NCI-H510A treated with DMSO at 0.1 percent for 48 hours (cell line): ENCODE measurements around the gene C9.
"Not testable (repeated sequence)": the region's sequence is repeated elsewhere in the genome, so short reads cannot be mapped to it uniquely, and the experiment has no call there.

Source experiments
- DNase-seq: peaks from one replicate; lab custom pipeline; 2025; lab: John Stamatoyannopoulos, UW

The C9 gene

DNA sequence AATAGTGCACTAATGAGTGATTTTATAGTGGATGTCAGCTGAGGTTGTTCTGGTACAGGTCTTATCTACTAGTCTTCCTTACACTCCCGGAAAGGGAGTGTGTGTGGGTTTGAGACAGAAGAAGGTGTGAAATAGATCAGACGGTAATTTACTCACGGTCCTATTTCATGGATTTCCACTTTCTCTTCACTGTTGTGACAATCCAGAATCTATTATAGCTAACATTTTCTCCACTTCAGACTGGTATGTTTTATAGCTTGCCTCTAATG, 7.0 kb upstream of the C9 start:
- DNase-seq: no peak

DNA sequence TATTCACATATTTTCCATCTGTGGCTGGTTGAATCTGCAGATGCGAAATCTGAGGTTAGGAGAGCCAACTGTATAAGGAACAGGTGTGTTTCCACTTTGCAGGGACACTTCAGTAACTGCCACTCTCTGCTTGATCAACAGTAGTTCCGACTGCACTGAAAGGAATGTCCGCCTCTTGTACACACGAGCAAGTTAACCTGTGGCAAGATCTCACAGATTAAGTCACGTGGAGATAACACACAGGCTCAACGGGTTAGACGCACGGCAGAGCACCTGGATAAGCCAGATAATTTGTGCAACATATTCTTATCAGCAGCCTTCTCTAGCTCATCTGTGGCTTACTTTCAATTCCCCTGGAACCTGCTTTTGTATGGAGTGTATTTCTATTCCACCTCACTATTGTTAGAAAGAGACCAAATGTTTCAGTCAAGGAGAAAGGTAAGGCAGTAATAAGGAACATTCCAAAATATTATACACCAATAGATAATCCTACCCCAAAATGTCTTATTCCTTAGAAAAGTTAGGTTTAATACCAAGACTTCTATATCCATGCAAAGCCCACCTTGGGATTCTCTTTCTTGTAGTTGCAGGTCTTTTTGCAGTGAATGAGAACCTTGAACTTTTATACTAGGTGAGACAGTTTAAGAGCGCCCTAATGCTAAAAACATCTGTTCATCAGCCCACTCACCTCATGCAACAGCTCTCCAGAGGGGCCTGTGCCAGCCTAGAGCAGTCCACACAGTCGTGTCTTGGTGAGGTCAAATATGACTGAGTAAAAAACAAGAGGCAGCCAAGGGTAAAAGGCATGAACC, 6.5 kb upstream of the C9 start:
- no peak for DNase-seq

DNA sequence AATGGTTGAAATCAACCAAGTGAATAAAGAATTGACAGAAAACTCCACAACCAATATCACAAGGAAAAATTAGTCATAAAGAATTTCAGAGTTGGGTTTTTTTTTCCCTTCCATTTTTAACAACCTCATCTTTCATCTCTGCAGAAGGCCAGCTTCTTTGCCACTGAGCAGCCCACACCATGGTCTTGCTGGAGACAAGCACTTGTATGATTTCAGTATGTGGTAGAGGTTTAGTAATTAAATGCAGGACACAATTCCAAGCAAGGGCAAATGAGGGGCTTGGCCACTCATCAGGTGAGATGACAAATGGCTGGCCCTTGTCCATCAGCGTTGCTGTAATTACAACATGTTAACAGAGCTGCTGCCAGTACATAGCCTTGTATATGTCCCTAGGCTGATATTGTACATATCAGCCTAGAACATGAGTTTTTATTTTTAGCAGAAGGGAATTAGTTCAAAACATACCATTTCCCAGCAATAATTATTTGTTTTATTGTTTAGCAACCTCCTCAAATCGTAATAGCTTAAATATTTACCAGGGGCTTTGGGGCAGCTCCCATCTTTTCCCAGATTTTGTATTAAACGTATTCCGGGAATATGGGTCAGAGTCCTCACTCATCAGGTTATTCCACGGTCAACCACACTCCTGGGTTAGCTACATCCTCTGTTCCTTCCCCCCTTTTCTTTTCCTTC, 5.0 kb upstream of the C9 start:
- DNase-seq: no peak

DNA sequence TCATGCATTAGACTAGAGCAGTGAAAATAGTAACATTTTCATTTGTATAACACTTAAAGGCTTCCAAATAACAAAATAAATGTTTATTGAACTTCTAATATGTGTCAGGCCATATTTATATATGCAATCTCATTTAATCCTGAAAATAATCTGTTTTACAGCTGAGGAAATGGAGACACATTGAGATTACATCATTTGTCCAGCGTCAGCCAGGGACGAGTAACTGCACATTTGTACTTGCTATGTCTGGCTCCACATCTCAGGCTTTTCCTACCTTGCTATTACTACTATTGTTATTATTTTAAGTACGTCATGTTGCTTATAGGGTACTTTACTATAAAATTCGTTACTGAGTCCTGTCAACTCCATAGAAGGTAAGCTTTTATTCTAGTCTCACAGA, 3.8 kb upstream of the C9 start:
- no peak for DNase-seq

DNA sequence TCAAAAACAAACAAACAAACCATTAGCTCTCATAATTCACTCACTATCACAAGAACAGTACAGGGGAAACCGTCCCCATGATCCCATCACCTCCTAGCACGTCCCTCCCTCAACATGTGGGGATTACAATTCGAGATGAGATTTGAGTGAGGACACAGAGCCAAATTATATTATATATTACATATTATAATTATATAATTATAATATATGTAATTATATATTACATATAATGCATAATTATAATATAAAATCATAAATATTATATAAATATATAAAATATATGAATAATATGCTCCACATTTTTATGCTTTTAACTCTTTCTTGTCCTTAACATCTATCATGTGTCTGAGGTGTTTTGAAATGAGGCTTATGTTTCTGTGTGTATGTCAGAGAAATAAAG, 3.4 kb upstream of the C9 start:
- no peak for DNase-seq

DNA sequence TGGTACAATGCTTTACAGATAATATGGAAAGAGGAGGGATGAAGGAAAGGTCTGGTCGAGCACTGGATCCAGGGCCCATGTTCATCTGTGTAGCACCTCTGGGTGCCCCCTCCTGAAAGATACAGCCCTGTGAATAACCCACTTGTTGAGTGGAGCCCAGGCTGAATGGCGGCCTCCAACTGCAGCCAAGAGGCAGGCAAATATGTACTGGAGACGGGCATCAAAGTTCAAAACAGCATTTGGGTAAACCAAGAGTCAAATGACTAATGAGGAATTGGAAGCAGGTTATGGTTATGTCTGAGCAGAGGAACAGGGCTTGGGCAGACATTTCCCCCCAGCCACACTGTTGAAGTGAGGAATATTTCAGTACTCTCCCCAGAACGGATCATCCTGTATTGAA, 1.1 kb downstream of the C9 start:
- no peak for DNase-seq

DNA sequence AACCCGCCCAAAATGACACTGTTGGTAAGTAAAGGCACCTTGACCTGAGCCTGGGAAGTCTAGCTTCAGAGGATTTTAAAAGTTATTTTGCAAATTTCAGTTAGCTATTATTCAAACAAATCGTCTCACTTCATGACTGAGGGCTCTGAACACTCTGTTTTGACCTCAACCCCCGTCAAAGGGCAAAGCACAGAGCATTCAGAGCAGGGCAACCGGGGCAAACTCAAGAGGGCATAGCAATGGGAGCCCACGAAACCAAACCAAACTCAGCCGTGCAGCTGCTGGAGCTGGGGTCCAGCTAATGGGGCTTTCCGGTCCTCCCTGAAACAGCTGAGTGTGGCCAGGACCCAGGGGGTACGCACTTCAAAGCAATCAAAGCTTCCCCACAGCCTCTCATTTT, 1.6 kb downstream of the C9 start:
- no peak for DNase-seq

DNA sequence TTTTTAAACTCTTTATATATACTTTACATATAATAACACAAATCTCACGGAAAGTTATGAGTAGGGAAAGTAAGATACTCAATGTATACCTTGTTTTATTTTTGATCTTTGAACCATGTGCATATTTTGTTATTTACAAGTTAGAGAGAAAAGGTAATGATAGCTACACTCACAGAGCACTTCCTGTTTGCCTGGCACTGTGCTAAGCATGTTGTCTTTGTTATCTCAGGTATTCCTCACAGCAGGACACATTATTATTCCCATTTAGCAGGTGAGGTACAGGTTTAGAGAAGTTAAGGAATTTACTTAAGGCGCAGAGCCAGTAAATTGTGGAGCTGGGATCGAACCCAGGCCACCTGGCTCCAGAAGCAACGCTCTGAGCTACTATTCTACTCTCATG, 3.0 kb downstream of the C9 start:
- DNase-seq: no peak

DNA sequence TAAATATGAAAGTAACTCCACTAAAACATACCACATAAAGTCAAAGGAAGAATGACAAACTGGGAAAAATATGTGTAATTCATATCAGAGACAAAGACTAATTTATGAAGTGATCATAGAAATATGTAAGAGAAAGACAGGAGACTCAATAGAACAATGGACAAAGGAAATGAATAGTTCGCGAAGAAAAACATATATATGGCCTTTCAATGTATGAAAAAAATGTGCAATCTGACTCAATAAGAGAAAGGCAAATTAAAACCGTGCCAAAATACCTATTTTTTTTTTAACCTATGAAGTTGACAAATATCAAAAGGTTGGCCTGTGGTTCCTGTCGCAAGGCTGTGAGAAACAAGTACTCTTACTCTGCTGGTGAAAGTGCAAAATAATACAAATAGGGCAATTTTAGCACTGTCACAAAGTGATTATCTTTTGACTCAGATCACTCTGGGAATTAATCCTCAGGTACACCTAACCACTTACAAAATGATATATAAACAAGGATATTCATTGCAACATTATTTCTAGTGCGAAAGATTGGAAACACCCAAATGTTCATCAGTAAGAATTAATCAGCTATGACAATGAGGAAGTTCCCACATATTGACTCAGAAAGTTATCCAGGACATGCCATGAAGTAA, 3.7 kb downstream of the C9 start:
- DNase-seq: no peak

DNA sequence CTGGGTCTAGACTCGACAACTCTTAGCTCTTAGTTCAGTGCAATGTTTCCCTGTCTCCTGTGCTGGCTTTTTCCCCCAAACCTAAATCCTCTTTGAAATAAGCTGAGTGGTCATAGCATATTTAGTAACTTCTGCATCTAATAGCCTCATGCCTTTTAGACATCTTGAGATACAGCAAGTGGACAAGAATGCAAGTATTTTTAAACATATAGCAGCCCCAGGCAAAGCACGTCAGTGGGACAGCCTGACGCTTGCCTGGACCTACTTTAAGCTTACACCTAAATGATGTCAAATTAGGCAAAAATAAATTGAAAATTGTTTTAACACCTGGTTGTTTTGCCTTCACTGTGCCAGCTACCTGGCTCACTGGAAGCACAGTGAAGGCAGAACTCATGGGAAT, 8.0 kb downstream of the C9 start:
- DNase-seq: no peak

DNA sequence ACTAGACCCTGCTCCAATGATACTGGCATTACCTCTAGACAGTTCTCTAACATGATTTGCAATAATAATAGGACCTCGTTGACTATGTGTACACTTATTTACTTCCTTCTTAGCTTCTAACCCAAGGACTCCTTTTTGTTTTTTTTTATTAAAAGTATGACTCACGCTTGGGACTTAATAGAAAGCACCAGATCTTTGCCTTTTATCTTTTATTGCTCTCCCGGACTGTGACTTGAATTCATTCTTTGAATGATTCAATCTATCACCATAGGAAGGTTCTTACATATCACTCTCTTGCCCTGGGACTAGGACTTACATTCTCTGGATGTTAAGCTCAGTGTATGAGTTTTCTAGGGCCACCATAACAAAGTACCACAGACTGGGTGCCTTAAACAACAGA, 9.0 kb downstream of the C9 start:
- no peak for DNase-seq

DNA sequence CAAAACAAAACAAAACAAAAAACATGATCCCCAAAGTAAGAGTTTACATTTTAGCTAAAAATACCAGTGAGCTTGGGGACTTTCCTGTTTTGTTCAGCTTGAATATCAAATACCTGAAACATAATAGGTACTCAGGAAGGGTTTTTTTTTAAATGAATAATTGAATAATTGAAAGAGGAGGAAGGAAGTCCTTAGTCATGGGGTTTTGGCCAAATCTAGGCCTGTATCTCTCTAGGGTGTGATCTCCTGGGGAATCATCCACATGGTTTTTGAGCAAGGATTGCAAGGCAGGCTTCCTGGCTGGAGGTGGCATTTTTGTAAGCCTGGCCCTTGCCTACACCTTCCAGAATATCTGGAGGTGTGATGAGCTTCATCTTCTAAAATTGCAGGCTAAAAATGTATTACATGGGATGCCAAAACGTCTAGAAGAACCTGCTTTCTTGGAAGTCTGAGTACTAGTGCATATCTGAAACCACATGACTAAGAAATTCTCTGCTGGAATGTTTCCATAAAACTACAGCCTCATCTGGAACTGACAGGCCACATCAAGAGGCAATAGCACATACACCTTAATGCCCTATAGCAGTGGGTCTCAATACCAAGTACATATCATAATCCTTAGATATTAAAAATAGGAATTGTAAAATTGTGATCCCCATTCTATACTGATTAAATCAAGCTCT, 10.4 kb downstream of the C9 start:
- DNase-seq: no peak

DNA sequence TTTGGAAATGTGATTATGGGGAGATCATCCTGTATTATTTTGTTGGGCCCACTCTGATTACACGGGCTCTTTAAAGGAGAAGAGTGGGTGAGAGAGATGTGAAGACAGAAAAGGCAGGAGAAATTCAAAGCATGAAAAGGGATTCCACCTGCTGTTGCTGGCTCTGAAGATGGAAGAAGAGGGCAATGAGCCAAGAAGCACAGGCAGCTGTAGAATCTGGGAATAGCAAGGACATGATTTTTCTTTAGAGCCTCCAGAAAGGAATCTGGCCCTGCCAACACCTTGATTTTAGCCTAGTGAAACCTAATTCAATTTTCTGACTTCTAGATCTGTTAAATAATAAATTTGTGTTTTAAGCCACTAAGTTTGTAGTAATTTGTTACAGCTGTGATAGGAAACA, 11.3 kb downstream of the C9 start:
- DNase-seq: no peak

DNA sequence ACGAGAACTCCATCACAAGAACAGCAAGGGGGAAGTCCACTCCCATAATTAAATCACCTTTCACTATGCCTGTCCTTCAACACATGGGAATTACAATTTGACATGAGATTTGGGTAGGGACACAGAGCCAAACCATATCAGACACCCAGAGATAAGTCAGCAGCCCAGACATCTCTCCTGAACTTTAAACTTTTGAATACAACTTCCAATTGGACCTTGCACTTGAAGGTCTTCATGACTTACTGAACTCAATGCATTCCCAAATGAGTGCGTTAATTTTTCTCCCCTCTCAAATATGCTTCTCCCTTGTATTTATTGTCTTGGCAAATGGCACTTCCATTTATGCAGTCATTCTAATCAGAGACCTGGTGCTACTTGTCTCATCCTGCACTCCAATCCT, 12.1 kb downstream of the C9 start:
- no peak for DNase-seq

DNA sequence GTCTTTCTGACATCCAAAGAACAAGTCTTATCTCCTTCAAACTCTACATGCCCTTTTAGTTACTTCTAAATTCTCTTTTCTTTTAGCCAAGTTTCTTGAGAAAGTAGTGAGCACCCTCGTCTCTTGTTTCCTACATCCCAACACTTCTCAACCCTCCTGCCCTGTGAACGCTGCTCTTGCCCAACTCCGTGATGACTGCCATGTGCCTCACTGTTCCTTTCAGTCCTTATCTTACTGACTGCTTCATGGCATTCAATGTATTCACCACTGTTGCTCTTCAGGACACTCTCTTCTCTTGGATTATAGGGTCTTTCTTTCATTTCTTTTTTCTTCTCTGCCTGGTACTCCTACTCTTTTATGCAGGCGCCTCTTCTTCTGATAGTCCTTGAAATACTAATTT, 14.8 kb downstream of the C9 start:
- DNase-seq: no peak

DNA sequence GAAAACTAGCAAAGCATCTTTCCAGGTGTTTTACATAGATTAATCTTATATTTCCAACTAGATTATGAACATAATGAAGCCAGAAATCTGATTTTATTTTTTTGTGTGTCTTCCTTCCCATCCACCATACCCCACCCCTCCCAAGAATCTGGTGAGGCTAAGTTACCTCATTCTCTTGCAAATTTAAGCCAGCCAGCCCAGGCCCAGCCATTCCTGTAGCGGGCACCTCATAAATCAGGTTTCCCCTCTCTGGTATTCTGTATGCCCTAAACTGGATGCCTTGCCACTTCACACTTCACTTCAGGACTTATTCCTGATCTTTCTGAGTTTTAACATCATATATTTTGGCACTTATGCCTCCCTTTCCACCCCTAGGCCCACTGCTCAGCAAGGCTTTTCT, 21.8 kb downstream of the C9 start:
- no peak for DNase-seq

DNA sequence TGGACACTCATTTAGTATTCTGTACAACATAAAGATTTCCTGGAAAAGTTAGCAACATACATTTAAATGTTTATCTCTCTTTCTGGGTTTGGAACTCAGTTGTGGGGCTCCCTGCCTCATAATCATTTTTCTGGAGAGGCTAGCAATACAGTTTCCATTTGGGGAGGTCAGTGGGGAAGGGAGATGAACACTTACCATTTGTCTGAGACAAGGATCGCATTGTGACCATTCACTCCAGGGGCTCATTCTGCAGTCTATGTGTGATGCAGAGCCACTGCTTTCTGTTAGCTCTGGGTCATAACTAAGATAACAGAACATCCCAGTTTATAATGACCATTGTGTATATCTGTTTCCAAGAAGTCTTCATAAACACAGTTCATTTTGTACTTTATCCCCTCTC, 22.4 kb downstream of the C9 start:
- DNase-seq: no peak

DNA sequence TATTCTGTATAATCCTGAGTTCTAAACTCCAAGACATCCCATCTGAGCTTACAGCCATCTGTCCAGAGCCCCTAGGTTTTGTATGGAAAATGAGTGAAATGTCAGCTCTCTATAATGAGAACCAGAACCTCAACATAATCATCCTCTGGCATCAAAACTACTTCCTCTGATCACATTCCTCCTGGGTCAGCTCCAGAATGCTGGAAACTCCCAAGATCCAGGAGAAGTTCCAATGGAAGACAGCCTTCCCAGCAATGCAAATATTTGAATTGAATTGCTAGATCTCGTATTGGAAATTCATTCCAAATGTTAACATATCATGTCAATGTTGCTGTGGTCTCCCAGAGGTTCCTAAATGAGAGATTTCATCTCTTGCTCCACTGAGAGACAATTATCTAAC, 23.8 kb downstream of the C9 start:
- no peak for DNase-seq

DNA sequence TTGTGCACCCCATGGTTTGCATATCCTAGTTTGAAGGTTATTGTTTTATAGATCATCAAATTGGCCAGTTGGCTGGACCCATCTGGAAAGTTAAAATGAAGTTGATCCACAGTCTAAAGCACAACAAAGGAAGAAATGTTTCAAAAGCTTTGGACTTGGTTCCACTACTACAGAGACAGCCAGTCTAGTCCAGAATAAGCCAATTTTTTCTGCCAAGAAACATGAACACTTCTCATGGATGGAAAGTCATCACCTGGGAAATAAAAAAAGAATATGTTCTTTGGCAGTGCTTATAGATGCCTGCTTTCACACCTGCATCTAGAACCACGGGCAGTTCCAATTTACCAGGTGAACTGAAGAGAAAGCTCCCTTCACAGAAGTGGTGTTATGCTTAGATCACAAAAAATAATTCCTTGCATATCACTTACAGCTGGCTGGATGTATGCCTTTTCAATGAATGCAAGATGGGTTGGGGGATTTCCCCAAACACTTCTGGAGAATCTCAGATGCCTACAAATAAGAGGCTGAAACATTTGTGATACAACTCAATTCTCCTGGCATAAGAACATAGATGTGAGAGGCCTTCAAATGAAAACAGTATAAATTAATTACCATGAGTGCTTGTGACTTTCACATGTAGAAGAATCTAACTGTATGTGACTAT, 26.9 kb downstream of the C9 start:
- no peak for DNase-seq

DNA sequence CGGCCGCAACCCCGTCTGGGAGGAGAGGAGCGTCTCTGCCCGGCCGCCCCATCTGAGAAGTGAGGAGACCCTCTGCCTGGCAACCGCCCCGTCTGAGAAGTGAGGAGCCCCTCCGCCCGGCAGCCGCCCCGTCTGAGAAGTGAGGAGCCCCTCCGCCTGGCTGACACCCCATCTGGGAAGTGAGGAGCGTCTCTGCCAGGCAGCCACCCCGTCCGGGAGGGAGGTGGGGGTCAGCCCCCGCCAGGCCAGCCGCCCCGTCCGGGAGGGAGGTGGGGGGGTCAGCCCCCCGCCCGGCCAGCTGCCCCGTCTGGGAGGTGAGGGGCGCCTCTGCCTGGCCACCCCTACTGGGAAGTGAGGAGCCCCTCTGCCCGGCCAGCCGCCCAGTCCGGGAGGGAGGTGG, 30.0 kb downstream of the C9 start:
- DNase-seq: not testable (repeated sequence)

DNA sequence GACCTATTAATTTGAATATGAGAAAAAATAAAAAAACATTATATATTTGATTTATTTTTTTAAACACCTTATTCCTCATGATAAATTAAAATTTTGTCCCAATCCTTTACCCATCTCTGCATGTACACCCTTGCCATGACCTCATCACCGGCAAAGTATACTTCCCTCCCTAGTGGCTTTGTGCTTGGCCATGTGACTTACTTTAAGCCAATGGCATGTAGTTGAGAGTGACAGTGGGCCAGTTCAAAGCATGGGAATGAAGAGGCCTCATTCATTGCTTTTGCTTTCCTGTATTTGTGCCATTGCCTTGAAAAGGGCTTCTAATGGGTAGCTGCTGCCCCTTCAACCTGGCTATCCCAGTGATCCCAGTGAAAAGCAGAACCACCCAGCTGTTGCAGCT, 31.2 kb downstream of the C9 start:
- DNase-seq: no peak

DNA sequence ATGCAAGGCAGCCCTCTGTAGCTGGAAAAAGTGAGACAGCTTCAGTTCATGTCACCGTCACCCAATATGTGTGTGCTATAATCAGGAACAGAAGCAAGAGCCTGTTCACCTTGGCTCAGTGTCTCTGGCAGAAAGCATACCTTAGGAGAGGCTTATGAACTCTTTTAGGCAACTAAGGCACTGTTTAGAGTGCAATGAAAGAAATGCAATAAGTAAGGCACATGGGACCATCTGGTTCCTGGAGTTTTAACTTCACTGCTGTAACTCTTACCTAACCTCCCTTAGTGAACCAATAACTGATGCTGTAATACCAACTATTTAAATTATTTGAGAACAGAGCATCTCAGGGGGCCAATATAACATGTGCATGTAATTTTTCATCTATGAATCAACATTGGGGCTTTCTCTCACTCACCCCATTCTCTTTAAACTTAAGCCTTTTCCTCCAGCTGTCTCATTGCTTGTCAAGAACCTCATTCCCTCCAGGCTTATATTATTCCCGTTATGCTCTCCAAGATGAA, 32.4 kb downstream of the C9 start:
- DNase-seq: no peak
